ENCODE results near the gene GID4.

- TF ChIP-seq CTCF (IDR thresholded peaks at IDR 0.05) (no peak), POLR2A (IDR thresholded peaks at IDR 0.05) (no peak), POLR2AphosphoS5 (IDR thresholded peaks at IDR 0.05) (no peak)
Measured at GRCh38 chr17:17999364-18000029, 39.7 kb upstream of the GID4 start.
